Natural killer cell treated with Interleukin-12 subunit alpha and Interleukin-12 subunit beta and Interleukin-15 and Interleukin-18, amount 100 ng/mL, for 72 hours (primary cell): Measurements from ENCODE around the gene NAA15. TPM values are rescaled to one million over a fixed set of nuclear protein-coding genes. Genes with fewer than 3 reads are reported as not detected.
"Not testable (repeated sequence)": the region's sequence is repeated elsewhere in the genome, so short reads cannot be mapped to it uniquely, and the experiment has no call there.

Source experiments
- ATAC-seq, 2 donors: fragments of 150-1000 bp; cut with Tn5 transposase in 1 of 2; sonication (Bioruptor Pico), chemical (Tn5 transposase) in 1 of 2; 2 replicates each; pipeline ENCODE4 v1.10.0; 2021
- DNase-seq: peaks from one replicate; pipeline ENCODE4 v3.0.0; 2022; ENCODE audit warnings: low spot score
- H3K27ac Mint-ChIP-seq, 2 donors: 1 replicate in 1 of 2; 2 replicates in 1 of 2; pipeline ENCODE4 v1.8.0; 2022; ENCODE audit warnings: mixed read lengths in 2 of 2, mild to moderate bottlenecking in 1 of 2, moderate library complexity in 1 of 2
- H3K27me3 Mint-ChIP-seq, 2 donors: 1 replicate in 1 of 2; 2 replicates in 1 of 2; pipeline ENCODE4 v1.8.0; 2022; ENCODE audit warnings: mixed read lengths in 2 of 2
- H3K36me3 Mint-ChIP-seq: one replicate; pipeline ENCODE4 v1.8.0; 2022; ENCODE audit warnings: mixed read lengths
- H3K4me1 Mint-ChIP-seq, 2 donors: 1 replicate in 1 of 2; 2 replicates in 1 of 2; pipeline ENCODE4 v1.8.0; 2022; ENCODE audit warnings: low read depth in 2 of 2, mixed read lengths in 2 of 2, mild to moderate bottlenecking in 1 of 2
- H3K4me3 Mint-ChIP-seq: one replicate; pipeline ENCODE4 v1.8.0; 2022; ENCODE audit warnings: mixed read lengths
- H3K9me3 Mint-ChIP-seq: 2 replicates; pipeline ENCODE4 v1.8.0; 2022; ENCODE audit warnings: mixed read lengths
- total RNA-seq, 2 donors: library from RNA; stranded (reverse); gene quantifications; one replicate each; pipeline ENCODE4 v1.2.3, GENCODE V29; 2022

The NAA15 gene
- total RNA-seq, 2 donors from 2014 or later, result 71.5 to 100 TPM

DNA sequence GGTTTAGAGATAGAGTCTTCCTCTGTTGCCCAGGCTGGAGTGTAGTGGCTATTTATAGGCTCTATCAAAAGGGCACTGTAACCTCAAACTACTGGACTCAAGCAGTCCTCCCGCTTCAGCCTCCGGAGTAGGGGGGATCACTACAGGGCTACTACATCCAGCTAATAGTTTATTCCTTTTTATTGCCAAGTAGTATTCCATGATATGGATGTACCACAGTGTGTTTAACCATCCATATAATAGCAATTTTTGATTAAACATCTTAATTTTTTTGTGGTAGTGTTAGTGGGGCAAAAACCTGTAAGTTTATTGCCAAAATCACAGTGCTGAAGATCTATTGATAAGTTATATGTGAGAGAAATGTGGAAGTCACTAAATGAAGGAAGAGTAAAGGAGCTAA lies 3.6 kb downstream of the NAA15 start:
- H3K27me3 Mint-ChIP-seq, result no peaks in the 10 kb centered on the region
- H3K27ac Mint-ChIP-seq, result peak overlapping the region; percentile 44 to 62
- ATAC-seq, result no peak
- peaks cover 13% of the 10 kb centered on the region for H3K36me3 Mint-ChIP-seq
- H3K4me1 Mint-ChIP-seq, result peaks cover 35 to 45% of the 10 kb centered on the region in 2 donors
- DNase-seq, result no peak
- H3K9me3 Mint-ChIP-seq, result no peaks in the 10 kb centered on the region
- peak overlapping the region; percentile 34 for H3K4me3 Mint-ChIP-seq

DNA sequence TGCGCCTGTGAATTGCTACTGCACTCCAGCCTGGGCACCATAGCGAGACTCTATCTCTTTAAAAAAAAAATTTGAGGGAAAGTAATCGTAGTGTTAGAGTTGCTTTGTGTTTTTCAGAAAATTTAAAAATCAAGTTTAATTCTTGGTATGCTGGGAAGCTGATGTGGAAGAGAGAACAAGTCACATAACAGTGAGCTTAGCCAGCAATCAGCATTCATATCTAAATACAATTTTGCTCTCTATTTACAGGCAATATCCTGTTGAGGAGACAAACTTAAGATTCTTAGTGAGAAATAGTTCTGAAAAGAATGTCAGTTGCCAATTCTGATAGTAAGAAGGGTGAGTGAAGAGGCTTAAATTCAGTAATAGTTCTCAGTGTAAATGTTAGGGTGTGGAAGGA lies 10.6 kb downstream of the NAA15 start:
- Mint-ChIP-seq H3K9me3 (no peaks in the 10 kb centered on the region), H3K27ac (peak overlapping the region in 1 of 2 donors; percentile 47), H3K27me3 (no peaks in the 10 kb centered on the region), H3K4me3 (no peak overlapping the region), H3K36me3 (no peaks in the 10 kb centered on the region), H3K4me1 (peaks cover 46 to 54% of the 10 kb centered on the region in 2 donors)
- ATAC-seq, result no peak
- no peak for DNase-seq

DNA sequence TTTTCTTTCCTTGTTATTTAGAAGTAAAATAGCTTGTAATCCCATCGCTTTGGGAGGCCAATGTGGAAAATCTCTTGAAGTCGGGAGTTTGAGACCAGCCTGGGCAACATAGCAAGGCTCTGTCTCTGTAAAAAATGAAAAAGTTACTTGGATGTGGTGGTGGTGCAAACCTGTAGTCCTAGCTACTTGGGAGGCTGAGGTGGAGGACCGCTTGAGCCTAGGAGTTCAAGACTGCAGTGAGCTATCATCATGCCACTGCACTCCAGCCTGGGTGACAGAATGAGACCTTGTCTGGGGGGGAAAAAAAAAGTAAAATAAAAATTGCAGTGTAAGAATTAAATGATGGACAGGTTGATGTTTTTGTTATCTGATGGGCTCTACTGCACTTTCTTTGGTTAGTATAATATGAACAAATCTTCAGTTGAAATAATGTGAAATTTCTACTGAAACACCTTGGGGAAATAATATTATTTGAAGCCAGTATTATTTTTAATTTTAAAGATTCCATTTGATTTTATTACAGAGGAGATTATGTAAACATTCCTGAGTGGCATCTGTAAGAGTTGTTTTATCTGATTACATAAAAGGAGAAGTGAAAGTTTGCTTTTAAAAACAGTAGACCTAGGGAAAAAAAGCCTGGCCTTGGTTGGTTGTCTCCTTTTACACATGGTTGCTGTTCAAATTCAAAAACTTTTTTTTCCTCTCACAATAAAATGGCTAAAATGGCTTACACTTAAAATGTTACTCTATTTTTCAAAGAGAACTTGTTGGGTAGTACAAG lies 11.4 kb downstream of the NAA15 start:
- Mint-ChIP-seq H3K27me3 (no peaks in the 10 kb centered on the region), H3K9me3 (no peaks in the 10 kb centered on the region), H3K27ac (peak overlapping the region in 1 of 2 donors; percentile 47), H3K4me1 (peaks cover 46 to 55% of the 10 kb centered on the region in 2 donors), H3K36me3 (no peaks in the 10 kb centered on the region), H3K4me3 (no peak overlapping the region)
- DNase-seq (no peak), ATAC-seq (no peak)

DNA sequence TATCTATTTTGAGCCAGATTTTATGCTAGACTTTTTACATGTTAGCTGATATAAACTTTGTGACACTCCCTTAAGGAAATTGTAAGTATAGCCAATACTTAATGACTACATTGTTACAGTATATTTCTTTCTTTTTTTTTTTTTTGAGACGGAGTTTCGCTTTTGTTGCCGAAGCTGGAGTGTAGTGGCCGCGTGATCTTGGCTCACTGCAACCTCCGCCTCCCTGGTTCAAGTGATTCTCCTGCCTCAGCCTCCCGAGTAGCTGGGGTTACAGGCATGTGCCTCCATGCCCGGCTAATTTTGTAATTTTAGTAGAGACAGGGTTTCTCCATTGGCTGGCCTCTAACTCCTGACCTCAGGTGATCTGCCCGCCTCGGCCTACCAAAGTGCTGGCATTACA lies 12.1 kb downstream of the NAA15 start:
- not testable (repeated sequence) for H3K27me3 Mint-ChIP-seq, H3K36me3 Mint-ChIP-seq, DNase-seq, ATAC-seq, H3K4me3 Mint-ChIP-seq, H3K9me3 Mint-ChIP-seq
- Mint-ChIP-seq H3K27ac (peak overlapping the region in 1 of 2 donors; percentile 47), H3K4me1 (peaks cover 46 to 55% of the 10 kb centered on the region in 2 donors)

DNA sequence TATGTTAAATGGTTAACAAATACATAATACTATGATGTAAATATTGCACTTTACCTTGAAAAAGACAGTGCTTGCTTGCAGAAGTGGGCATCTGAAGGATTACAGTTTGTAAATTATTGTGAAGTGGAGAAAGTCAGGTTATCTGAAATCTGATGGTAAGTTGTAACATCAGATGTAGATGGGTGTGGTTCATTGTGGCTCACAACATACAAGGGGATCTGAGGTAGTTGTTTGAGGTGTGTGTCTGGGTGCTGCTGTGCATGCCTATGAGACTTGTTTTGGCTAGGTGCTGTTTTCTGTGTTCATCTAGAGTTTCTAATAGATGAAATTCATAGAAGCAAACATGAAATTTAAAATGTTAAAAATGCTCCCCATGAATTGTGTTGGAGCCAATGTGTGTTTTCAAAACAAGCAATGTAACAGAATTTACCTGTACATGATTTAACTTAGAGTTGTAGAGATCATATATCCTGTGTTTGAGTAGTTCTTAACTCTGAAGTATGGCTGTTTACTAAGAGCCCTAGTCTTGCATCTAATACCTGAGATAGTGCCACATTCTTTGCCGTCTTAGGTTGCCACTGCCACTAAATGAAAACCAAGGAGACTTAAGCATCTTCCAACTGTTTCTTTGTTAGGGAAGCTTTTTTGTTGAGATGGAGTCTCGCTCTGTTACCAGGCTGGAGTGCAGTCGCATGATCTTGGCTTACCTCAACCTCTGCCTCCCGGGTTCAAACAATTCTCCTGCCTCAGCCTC lies 12.9 kb downstream of the NAA15 start:
- H3K9me3 Mint-ChIP-seq, result no peaks in the 10 kb centered on the region
- no peak for ATAC-seq
- DNase-seq, result no peak
- H3K27me3 Mint-ChIP-seq, result no peaks in the 10 kb centered on the region
- H3K27ac Mint-ChIP-seq, result peak overlapping the region in 1 of 2 donors; percentile 32
- peaks cover 46 to 55% of the 10 kb centered on the region in 2 donors for H3K4me1 Mint-ChIP-seq
- H3K36me3 Mint-ChIP-seq, result no peaks in the 10 kb centered on the region
- no peak overlapping the region for H3K4me3 Mint-ChIP-seq

DNA sequence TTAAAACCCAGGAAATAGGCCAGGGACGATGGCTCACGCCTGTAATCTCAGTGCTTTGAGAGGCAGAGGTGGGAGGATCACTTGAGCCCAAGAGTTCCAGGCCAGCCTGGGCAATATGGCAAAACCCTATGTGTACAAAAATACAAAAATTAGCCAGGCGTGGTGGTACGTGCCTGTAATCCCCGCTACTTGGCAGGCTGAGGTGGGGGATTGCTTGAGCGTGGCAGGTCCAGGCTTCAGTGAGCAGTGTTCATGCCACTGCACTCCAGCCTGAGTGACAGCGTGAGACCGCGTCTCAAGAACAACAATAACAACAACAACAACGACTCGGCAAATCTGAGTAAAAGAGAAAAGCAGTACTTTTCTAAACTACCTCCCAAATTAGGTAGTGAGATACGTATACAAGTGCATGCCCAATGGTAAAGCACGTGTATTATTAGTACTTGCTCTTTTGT lies 13.9 kb downstream of the NAA15 start:
- Mint-ChIP-seq H3K27me3 (no peaks in the 10 kb centered on the region), H3K9me3 (no peaks in the 10 kb centered on the region), H3K36me3 (no peaks in the 10 kb centered on the region), H3K4me1 (peaks cover 53 to 63% of the 10 kb centered on the region in 2 donors), H3K27ac (peak overlapping the region in 1 of 2 donors; percentile 32), H3K4me3 (no peak overlapping the region)
- ATAC-seq (no peak), DNase-seq (no peak)

DNA sequence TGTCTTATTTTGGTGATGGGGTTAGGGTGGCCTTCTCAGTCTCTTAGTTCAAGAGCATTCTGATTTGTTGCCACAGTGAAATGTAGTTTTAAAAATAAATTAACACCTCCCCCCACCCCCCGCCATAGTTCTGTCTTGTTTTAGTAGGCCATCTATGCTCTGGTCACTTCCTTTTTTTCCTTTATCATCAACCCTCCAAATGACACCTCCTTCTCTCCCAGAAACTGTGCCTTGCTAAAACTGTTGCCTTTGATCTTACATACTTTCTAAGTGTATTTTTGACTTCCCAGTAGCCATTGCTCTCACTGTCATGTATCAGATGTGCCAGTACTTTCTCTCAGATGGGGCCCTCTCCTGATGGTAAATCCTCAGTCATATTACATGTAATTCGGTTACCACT lies 15.4 kb downstream of the NAA15 start:
- Mint-ChIP-seq H3K36me3 (no peaks in the 10 kb centered on the region), H3K4me1 (peaks cover 58 to 67% of the 10 kb centered on the region in 2 donors), H3K9me3 (no peaks in the 10 kb centered on the region)

DNA sequence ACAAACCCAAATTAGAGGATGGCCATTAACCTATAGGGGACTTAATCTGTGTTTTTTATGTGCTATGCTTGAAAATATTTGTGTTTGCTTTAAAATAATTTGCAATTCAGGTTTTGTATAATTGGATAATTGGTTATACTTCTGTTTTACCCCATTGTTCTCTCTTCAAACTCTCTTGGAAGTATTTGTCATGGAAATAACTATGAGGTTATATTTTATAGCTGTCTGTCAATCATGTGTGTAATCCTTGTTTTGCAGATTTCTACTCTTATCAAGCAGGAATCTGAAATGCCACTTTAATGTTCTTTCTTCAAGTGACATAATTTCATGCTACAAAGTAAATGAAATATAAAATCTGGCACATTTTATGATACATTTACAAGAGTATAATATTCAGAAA lies 16.3 kb downstream of the NAA15 start:
- H3K9me3 Mint-ChIP-seq, result peaks cover 2% of the 10 kb centered on the region
- DNase-seq (no peak), ATAC-seq (no peak)
- H3K36me3 Mint-ChIP-seq, result no peaks in the 10 kb centered on the region
- H3K27ac Mint-ChIP-seq, result peak overlapping the region in 1 of 2 donors; percentile 85
- H3K4me1 Mint-ChIP-seq, result peaks cover 60 to 67% of the 10 kb centered on the region in 2 donors
- no peak overlapping the region for H3K4me3 Mint-ChIP-seq
- H3K27me3 Mint-ChIP-seq, result no peaks in the 10 kb centered on the region

More for the DNA sequence above, 15.4 kb downstream of the NAA15 start:
- H3K4me3 Mint-ChIP-seq, result peak overlapping the region; percentile 7
- H3K27me3 Mint-ChIP-seq, result no peaks in the 10 kb centered on the region
- ATAC-seq (no peak), DNase-seq (no peak)
- peak overlapping the region in 1 of 2 donors; percentile 85 for H3K27ac Mint-ChIP-seq

DNA sequence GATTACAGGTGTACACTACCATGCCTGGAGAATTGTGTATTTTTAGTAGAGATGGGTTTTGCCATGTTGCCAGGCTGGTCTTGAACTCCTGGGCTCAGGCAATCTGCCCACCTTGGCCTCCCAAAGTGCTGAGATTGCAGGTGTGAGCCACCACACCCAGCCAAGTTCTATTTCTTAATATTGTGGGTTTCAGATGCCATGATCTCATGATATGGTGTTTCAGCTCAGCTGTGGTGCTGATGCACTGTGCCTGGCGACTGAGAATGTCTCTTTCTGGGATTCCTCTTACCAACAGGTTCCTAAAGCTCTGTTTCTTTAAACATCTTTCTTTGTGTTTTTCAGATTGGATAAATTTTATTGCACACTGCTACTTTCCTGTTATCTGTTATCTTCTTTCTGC lies 18.3 kb downstream of the NAA15 start:
- DNase-seq (no peak), ATAC-seq (no peak)
- Mint-ChIP-seq H3K9me3 (peaks cover 2% of the 10 kb centered on the region), H3K27ac (no peak overlapping the region), H3K27me3 (no peaks in the 10 kb centered on the region), H3K4me3 (no peak overlapping the region), H3K36me3 (no peaks in the 10 kb centered on the region), H3K4me1 (peaks cover 53 to 54% of the 10 kb centered on the region in 2 donors)

DNA sequence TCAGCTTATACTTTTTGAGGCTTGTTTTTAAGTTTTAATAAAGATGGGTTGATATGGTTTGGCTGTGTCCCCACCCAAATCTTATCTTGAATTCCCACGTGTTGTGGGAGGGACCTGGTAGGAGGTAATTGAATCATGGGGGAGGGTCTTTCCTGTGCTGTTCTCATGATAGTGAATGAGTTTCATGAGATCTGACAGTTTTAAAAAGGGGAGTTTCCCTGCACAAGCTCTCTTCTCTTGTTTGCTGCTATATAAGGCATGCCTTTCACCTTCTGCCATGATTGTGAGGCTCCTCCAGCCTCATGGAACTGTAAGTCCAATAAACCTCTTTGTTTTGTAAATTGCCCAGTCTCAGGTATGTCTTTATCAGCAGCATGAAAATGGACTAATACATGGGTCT lies 20.8 kb downstream of the NAA15 start:
- not testable (repeated sequence) for H3K9me3 Mint-ChIP-seq, H3K27ac Mint-ChIP-seq, H3K27me3 Mint-ChIP-seq, DNase-seq, H3K36me3 Mint-ChIP-seq, H3K4me3 Mint-ChIP-seq, ATAC-seq
- H3K4me1 Mint-ChIP-seq, result peaks cover 39 to 44% of the 10 kb centered on the region in 2 donors

DNA sequence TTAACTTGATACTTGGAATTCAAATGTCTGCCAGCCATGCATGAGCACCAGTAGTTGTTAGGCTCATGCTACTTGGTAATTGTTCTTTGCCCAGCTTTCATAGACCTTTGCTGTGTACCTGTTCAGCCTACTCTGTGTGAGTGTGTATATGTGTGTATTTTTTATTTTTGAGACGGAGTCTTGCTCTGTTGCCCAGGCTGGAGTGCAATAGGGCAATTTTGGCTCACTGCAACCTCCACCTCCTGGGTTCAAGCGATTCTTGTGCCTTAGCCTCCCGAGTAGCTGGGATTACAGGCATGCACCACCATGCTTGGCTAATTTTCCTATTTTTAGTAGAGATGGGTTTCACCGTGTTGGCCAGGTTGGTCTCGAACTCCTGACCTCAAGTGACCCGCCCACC lies 21.2 kb downstream of the NAA15 start:
- peaks cover 37 to 41% of the 10 kb centered on the region in 2 donors for H3K4me1 Mint-ChIP-seq
- H3K36me3 Mint-ChIP-seq, DNase-seq, H3K27ac Mint-ChIP-seq, H3K4me3 Mint-ChIP-seq, ATAC-seq, H3K9me3 Mint-ChIP-seq, H3K27me3 Mint-ChIP-seq: not testable (repeated sequence)

DNA sequence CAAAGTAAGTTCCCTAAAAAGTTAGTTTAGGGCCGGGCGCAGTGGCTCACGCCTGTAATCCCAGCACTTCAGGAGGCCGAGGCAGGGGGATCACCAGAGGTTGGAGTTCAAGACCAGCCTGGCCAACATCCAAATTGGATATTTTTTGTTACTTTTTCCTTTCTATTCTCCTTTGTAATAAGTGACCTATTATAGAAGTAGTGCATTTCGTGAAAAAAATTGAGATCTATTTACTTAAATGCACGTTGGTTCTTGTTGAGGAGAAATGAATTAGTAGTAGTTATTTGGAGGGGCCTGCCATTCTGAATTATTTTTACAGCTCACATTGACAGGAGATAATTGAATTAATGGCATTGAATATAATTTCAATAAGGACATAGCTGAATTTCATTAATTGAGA lies 23.3 kb downstream of the NAA15 start:
- Mint-ChIP-seq H3K27me3 (no peaks in the 10 kb centered on the region), H3K4me3 (no peak overlapping the region), H3K4me1 (peaks cover 34 to 43% of the 10 kb centered on the region in 2 donors), H3K9me3 (peaks cover 2% of the 10 kb centered on the region), H3K27ac (no peak overlapping the region), H3K36me3 (no peaks in the 10 kb centered on the region)
- ATAC-seq, result no peak
- DNase-seq, result no peak

DNA sequence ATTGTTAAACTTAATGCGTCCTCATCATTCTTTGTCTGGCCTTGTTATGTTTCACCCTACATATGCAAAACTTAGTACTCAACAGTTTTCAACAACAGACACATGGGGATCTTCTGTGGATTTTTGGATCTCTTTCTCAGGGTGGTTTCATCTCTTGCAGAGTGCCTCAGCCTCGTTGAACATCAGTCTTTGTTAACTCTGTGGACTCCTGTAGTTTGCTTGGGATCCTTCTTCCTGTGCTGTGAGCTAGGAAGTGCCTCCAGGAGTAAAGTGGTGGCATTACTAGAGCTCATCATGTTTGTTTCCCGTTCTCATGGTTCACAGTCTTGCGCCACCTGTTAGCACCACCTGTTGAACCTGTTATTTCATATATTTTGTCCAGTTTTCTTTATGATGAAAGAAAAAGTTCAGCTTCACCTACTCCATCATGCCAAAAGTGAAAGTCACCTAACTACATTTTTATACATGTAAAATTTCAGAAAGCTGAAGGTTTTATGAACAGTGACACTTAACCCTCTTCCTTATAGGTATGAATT lies 28.4 kb downstream of the NAA15 start:
- peak overlapping the region in 1 of 2 donors; percentile 9 for H3K27ac Mint-ChIP-seq
- H3K27me3 Mint-ChIP-seq, result no peaks in the 10 kb centered on the region
- peaks cover 15 to 34% of the 10 kb centered on the region in 2 donors for H3K4me1 Mint-ChIP-seq
- no peak for ATAC-seq
- no peak for DNase-seq
- H3K4me3 Mint-ChIP-seq, result no peak overlapping the region
- H3K9me3 Mint-ChIP-seq, result no peaks in the 10 kb centered on the region
- H3K36me3 Mint-ChIP-seq, result peaks cover 4% of the 10 kb centered on the region

DNA sequence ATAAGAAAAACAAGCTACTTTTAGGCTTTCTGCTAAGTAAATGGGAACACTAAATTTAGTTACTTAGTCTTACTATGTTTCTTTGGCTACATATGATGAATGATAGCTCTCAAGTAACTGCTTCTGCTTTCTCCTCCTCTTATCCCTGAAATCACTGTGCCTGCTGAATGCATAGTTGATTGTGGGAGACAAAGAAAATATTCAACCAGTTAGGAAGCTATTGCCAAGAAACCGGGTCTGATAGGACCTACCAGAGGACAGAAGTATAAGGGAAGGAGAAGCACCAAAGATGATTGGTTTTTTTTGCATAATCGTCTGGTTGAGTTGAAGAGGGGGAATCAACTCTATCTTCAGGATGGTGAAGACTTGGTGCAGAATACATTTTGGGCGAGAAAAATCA lies 29.0 kb downstream of the NAA15 start:
- H3K4me3 Mint-ChIP-seq, result no peak overlapping the region
- no peak for ATAC-seq
- peak overlapping the region in 1 of 2 donors; percentile 9 for H3K27ac Mint-ChIP-seq

More for the DNA sequence above, 29.0 kb downstream of the NAA15 start:
- Mint-ChIP-seq H3K4me1 (peaks cover 12 to 29% of the 10 kb centered on the region in 2 donors), H3K9me3 (no peaks in the 10 kb centered on the region), H3K36me3 (peaks cover 5% of the 10 kb centered on the region), H3K27me3 (no peaks in the 10 kb centered on the region)
- no peak for DNase-seq
